ENCODE results near the gene ARHGAP15.

GRCh38 chr2:143294068-143294467, 164.8 kb downstream of the ARHGAP15 start:
- TF ChIP-seq ELF4 (IDR thresholded peaks at IDR 0.05): no peak
- no peak for TF ChIP-seq L3MBTL2 (conservative IDR thresholded peaks at IDR 0.05)
- no peak for TF ChIP-seq ARNT (IDR thresholded peaks at IDR 0.05)
- TF ChIP-seq ZNF384 (IDR thresholded peaks at IDR 0.05): no peak
- TF ChIP-seq BHLHE40 (IDR thresholded peaks at IDR 0.05; ENCODE audit: borderline replicate concordance): no peak
- no peak for TF ChIP-seq SP1 (IDR thresholded peaks at IDR 0.05)
- no peak for TF ChIP-seq SUZ12 (IDR thresholded peaks at IDR 0.05)
- TF ChIP-seq HDGF (IDR thresholded peaks at IDR 0.05; ENCODE audit: borderline replicate concordance): no peak
- no peak for TF ChIP-seq FOXM1 (IDR thresholded peaks at IDR 0.05; ENCODE audit: borderline replicate concordance)
- TF ChIP-seq TARDBP (IDR thresholded peaks at IDR 0.05): no peak

All from HEK293T (cell line).